Subcutaneous adipose tissue (tissue), 4 donors: ENCODE results near the gene PAX3. TPM values are rescaled to one million over a fixed set of nuclear protein-coding genes. Genes with fewer than 3 reads are reported as not detected.

Experiments used
- CTCF ChIP-seq: fragments of 450-650 bp; IDR thresholded peaks from one replicate; pipeline ENCODE4 v1.5.1; 2016; ENCODE audit warnings: low read depth, mild to moderate bottlenecking, control low read depth, antibody characterized with exemption, moderate library complexity
- total RNA-seq, 4 donors: library from RNA; depleted of rRNA; stranded (reverse); fragments of >200 nt; gene quantifications; one replicate each; pipeline ENCODE4 v1.1.0, GENCODE V29; 2016

The PAX3 gene
- total RNA-seq, 4 donors from 2014 or later, result 0.51 TPM; not detected in 3

GRCh38 chr2:222208010-222208690 is 90.6 kb downstream of the PAX3 start:
- no peak for TF ChIP-seq CTCF

- TF ChIP-seq CTCF, result no peak
Observed at GRCh38 chr2:222205136-222205535, 93.7 kb downstream of the PAX3 start.

- TF ChIP-seq CTCF, result no peak
Observed at GRCh38 chr2:222203041-222203440, 95.8 kb downstream of the PAX3 start.

- TF ChIP-seq CTCF, result no peak
Observed at GRCh38 chr2:222196159-222196558, 102.6 kb downstream of the PAX3 start.

- no peak for TF ChIP-seq CTCF
Observed at GRCh38 chr2:222194669-222195068, 104.1 kb downstream of the PAX3 start.

GRCh38 chr2:222193328-222193983 is 105.3 kb downstream of the PAX3 start:
- no peak for TF ChIP-seq CTCF

- TF ChIP-seq CTCF, result no peak
Observed at GRCh38 chr2:222180619-222181018, 118.2 kb downstream of the PAX3 start.
